LoVo (cell line): ENCODE results near the gene TIMELESS.
"Not testable (repeated sequence)": the region's sequence is repeated elsewhere in the genome, so short reads cannot be mapped to it uniquely, and the experiment has no call there.

ENCODE experiments used
- DNase-seq: peaks from one replicate; pipeline ENCODE4 v3.0.0-alpha.2; 2016; ENCODE audit warnings: low spot score

TIMELESS gene

DNA sequence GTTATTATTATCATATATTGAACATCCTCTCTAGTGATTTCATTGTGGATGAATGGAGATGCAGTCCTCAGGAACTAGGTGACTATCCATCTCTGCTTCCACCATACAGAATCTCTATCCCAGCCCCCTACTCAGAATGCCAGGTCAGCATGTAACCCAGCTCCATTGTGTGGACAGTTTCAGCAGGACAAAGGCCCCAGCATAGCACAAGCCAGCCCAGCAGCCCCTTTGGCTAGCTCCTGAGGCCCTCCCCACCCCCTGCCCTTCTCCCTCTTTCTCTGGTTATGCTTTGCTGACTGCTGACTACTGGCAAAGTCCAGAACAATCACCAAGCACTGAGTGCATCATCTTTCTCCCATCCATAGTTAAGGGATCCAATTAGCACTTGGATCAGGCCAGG lies 13.3 kb upstream of the TIMELESS start:
- no peak for DNase-seq

DNA sequence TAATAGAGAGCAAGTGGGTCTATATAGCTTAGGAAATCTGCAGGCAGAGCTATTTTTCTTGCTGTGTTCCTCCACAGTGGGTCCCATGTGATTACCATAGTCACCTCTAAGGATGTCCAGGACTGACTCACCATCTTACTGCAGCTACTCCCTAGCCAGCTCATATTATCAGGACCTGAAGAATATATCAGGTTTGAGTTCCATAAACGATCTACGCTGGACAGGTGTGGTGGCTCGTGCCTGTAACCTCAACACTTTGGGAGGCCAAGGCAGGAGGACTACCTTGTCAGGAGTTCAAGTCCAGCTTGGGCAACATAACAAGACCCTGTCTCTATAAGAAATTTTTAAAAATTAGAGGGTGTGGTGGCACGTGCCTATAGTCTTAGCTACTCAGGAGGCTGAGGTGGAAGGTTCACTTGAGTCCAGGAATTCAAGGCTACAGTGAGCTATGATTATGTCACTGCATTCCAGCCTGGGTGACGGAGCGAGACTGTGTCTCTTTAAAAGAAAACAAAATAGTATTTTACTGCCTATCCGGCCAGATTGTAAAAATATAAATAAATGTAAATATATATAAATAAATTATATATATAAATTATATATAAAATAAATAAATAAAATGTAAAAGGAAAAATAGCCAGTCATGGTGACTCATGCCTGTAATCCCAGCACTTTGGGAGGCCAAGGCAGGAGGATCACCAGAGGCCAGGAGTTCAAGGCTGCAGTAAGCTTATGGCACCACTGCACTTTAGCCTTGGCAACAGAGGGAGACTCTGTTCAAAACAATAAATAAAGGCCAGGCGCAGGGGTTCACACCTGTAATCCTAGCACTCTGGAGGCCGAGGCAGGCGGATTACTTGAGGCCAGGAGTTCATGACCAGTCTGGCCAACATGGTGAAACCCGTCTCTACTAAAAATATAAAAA lies 12.3 kb upstream of the TIMELESS start:
- no peak for DNase-seq

DNA sequence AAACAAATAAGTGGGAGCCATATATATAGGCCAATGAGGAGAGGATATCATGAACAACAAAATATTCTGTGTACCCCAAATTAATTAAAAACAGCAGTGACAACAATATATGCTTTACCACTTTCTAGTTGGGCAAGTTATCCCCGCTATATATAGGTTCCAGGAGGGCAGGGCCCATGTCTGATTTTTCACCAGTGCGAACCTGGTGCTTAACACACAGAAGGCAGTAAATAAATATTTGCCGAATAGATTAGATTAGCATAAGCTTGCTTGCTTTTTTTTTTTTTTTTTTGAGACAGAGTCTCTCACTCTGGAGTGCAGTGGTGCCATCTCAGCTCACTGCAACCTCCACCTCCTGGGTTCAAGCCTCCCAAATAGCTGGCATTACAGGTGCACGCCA lies 8.6 kb upstream of the TIMELESS start:
- no peak for DNase-seq

DNA sequence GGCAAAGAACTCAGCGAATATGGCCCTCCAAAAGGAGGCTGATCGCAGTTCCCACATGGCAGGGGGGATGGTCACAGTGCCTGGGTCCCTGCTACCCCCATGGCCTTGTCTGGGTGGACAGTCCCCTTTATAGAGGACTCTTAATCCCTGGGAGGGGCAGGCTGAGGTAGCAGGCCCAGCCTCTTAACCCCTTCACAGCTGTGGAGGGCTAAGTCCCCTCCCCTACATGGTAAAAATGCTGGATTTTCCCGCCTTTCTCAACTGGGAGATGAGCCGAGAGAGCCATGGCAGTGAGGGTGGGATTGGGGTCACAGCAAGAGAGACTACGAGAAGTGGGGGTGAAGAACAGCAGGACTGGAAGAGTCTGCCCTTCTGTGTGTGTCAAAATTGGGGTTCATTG lies 5.3 kb upstream of the TIMELESS start, which contains the start of gene MIP:
Gene MIP (minus strand): TSS at position 101 of the 400 bp plus-strand sequence. CDS start 44 bp downstream, at position 57.
- DNase-seq, result no peak

DNA sequence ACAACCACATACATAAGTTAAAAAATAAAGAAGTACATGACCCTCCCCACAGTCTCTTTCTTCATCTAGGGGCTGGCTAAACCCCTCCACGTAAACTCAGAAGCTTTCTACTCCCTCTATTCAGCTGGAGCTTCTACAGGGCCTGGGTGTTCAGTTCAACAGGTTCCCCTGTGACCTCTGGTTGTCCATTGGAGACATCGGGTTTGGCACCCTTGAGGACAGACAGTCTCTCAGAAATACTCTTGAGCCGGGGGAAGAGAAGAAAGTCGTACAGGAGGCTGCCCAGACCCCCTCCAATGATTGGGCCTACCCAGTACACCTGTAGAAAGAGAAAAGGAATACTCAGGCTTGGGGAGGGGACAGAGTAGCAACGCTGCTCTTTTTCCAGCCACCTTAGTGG lies 1.9 kb upstream of the TIMELESS start:
- no peak for DNase-seq

DNA sequence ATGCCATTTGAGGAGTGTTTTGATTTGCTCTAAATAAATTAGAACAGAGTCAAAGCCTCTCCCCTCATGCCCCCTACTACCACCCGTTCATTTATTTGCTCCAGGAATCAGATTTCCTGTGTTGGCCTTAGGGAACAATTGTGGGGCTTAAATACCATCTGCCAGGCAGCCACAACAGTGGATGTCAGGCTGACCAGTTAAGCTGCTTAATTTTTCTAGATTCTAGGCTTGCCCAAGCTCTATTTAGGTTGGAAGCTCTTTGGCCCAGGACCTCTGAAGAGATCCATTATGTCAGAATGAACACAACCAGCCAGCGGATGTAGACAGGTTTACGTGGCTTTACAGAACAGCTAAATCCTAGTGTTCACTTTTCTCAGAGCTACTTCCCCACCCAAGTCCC lies 1.0 kb upstream of the TIMELESS start:
- DNase-seq, result no peak

DNA sequence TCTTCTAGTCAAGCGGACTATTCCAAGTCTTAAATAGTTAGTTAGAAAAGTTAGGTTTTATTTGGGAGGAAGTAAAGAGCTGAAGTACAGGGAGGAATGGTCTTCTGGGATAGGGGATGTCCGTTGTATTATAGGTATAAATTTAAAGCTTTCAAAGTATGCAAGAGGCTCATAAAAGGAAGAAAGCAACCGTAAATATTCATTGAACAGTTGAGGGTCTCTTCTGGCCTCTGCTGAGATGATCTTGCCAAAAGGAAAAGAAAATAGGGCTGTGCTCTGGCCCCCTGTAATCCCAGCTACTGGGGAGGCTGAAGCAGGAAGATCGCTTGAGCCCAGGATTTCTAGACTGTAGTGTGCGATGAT lies 377 bp upstream of the TIMELESS start:
- no peak for DNase-seq

DNA sequence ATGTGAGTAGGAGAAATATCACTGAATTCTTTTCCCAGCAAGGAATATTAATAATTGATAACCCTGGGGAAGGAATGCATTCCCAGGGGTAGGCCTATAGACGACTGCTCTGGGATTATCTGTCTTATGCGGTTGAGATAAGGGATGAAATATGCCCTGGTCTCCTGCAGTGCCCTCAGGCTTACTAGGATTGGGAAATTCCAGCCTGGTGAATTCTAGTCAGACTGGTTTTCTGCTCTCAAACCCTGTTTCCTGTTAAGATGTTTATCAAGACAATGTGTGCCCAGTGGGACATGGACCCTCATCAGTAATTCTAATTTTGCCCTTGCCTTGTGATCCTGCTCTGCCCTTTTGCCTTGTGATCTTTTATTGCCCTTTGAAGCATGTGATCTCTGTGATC lies 6.0 kb downstream of the TIMELESS start:
- not testable (repeated sequence) for DNase-seq

DNA sequence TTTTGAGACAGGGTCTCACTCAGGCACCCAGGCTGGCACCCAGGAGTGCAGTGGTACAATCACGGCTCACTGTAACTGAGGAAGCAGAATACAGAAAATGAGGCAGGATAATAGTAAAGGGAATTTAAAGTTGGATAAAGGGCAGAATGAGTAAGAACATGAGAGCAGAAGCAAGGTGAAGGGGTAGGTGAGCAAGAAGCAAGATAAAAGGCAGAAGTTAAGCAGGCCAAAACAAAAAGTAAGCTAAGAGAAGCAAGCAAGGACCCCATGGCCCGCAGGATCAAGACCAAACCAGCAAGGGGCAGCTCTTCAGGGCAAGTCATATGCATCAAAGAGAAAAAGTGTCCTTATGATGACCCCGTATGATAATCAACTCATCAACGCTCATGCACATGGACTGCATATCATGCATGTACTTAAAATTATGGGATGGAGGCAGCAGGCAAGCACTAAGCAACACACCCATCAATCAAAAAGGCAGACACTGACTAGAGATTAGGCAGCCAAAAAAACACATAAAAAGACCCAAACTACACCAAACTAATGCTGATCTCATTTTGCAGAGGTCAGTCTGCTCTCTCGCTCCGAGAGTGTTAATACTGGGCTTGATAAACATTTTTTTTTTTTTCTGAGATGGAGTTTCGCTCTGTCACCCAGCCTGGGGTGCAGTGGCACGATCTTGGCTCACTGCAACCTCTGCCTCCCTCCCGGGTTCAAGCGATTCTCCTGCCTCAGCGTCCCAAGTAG lies 11.6 kb downstream of the TIMELESS start:
- DNase-seq, result no peak

DNA sequence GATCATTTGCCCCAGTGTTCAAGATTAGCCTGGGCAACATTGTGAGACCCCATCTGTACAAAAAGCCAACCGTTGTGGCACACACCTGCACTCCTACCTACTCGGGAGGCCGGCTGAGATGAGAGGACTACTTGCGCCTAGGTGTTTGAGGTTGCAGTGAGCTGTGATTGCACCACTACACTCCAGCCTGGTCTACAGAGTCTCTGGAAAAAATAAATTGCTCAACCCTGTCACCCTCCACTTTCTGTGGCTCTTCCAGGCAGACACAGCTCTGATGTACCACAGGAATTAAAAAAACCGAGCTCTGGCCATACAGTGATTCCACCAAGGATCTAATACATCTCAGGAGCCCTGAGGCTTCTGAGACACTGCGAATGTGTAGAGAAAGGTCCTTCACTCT lies 14.4 kb downstream of the TIMELESS start:
- DNase-seq, result no peak

DNA sequence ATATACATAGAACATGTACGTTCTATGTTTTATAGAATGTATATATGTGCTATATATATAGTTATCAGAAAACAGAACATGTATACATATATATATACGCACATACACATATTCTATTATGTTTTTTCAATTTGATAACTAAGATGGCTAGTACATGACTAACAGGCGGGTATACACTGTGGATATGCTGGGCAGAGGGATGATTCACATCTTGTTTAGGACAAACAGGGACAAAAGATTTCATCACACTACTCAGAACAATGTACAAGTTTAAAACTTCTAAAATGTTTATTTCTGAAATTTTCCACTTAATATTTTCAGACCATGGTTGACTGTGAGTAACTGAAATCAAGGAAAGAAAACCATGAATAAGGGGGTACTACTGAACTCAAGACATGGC lies 17.4 kb downstream of the TIMELESS start:
- no peak for DNase-seq

DNA sequence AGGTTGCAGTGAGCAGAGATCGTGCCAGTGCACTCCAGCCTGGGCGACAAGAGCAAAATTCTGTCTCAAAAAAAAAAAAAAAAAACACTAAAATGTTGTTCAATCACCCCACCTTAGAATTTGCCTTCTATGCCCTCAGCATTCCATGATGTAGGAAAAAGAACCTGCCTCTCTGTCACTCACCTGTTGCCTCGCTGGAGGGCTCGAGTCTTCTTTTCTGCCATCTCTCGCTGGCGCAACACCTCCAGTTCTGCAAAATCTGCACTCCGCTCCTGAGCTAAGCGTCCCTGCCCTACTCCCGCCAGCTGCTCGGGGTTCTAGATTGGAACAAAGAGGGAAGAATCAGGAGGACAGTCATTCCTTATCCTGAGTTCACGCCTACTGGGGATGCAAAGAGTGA lies 17.9 kb downstream of the TIMELESS start:
- no peak for DNase-seq

DNA sequence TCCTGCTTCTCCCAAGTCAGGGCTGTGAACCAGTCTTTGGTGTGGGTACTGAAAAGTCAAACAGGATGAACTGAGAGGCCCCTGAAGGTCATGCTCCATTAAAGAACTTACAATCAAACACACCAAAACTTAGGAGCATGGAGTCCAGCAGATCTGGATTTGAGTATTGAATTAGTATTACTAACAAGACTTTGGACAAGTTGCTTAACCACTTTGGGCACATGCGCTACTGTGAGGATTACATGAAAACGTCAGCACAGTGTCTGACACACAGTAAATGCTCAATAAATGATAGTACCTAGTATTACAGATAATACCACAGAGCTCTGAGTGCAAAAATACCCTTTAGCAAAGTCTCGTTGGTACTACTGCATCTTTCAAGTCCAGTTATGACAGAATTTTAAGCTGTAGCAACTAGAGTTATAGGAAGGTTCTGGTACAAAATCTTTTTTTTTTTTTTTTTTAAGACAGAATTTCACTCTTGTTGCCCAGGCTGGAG lies 23.2 kb downstream of the TIMELESS start:
- DNase-seq, result no peak

DNA sequence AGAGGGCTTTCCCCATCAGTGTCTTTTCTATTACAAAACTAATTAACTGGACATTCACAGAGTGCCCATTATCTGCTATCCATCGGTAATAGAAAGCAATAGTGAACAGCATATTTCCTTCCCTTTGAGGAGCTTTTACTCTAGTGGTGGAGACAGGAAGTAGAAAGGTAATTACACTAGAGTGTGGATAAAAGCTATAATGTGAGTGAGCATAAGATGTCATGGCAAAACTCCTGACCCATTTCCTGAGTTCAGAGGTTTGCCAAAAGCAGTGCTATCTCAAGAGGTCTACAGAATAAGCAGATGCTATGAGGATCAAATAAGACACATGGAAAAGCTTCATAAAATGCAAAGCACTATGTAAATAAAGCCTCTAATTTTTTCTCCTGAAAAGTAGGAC lies 24.0 kb downstream of the TIMELESS start:
- DNase-seq, result no peak

DNA sequence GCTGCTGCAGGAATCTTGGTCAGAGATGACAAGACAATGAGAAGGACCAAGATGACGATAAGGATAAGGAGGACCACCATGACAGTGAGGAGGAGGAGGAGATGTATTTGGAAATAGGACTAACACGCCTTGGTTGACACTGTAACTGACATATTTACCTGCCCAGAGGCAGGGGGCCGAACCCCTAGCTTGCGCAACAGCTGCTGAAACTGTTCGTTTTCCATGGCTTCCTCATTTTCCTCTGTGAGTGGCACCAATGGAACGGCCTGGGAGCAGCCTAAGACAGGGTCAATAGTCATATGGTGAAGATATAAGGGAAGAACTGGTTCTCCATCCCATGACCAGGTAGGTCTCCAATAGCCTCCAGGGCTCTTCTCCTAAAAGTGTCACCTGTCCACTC lies 28.8 kb downstream of the TIMELESS start:
- DNase-seq, result no peak

DNA sequence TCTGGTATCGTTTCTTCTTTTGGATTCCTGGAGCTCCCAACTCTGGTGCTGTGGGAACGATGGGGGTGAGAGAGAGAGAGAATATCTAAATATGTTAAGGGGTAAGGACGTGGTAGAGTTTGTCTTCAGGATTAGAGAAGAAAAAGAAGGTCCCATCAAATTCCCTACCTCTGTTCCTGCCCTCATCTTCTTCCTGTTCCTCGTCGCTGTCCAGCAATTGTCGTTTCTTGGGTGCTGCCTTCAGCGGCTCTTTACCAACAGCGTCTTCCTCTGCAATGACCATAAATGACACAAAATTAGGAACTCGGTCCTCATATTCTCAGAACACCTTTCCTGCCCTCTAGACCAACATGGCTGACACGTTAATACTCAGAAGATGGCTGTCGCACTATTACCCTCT lies 31.5 kb downstream of the TIMELESS start:
- DNase-seq, result no peak

DNA sequence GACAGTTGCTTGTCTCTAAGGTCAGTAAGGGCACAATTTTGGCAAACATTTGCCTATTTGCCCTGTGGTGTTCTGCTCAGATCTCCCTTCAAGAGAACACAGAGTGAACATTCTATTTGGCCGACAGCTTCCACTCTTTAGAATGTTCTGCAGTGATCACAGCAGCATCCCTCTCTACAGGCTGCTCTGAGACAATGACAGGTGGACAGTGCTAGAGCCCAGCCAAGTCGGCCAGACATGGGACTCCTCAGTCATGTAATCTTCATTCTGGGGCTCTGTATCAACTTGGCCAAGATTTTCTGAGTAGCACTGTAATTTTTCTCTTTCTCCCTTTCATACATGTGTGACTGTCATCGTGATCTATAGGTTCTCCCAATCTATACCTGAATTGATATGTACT lies 34.8 kb downstream of the TIMELESS start:
- DNase-seq, result no peak

DNA sequence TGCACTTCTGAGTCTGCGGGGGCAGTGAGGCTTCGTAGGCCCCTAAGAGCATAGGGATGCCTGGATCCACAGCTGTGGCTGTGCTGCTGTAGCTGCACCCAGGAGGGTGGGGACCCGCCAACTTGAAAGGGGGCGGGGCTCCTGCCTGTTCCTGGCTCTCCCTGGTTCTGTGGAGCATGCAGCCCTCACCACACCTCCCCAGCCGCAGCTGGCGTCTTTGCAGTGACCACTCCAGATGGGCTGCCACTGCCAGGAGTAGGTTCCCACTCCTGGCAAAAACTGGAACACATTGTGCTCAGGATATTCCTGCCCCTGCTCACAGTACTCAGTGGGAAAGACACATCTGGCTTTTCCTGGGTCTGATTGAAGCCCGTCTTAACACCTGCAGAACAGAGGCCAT lies 35.8 kb downstream of the TIMELESS start:
- DNase-seq, result no peak

DNA sequence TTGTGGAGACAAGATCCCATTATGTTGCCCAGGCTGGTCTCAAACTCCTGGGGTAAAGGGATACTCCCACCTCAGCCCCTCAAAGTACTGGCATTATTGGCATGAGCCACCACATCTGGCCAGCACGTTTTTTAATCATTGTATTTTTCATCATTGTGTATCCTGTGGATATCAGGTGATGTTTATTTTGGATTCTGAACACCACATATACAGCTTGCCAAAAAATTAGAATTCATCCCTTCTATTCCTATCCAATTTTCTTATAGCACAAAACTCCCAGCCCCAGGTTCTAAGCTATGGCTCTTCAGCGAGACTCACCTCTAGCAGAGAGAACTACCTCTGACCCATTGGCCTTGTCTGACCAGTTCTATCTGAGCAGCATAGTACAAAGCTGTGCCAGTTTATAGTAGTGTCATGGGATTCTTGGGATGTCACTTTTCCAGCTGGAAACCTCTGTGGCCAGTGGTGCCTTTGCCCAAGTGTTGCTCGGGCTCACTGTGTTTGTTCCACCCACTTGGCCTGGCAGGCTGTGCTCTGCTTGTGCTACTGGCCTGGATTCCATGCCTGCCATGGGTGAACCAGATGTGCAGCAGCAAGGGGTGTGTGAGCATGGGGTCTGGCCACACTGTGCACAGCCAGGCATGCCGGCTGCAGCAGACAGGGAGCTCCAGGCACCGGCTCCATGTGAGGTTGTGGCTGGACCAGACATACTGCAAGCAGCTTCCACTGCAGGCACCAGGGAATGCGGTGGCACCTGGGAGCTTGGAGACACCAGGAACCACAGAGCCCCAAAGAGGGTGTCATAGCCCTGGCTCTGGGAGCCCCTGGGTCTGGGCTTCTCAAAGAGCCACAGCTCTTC lies 37.2 kb downstream of the TIMELESS start:
- no peak for DNase-seq

DNA sequence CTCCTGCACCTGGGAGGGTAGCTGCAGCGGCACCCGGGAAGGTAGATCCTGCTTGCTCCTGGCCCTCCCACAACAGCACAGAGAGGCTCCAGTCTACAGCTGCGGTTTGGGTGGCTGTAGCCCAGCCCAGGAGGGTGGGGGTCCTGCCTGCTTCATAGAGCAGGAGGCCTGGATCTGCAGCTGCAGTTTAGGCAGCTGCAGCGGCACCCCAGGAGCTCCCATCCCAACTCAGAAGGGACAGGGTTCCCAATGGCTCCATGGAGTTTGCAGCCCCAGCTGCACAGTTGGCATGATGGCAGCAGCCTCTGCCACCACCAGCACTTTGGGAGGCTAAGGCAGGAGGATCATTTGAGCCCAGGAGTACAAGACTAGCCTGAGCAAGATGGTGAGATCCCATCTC lies 38.5 kb downstream of the TIMELESS start:
- no peak for DNase-seq

DNA sequence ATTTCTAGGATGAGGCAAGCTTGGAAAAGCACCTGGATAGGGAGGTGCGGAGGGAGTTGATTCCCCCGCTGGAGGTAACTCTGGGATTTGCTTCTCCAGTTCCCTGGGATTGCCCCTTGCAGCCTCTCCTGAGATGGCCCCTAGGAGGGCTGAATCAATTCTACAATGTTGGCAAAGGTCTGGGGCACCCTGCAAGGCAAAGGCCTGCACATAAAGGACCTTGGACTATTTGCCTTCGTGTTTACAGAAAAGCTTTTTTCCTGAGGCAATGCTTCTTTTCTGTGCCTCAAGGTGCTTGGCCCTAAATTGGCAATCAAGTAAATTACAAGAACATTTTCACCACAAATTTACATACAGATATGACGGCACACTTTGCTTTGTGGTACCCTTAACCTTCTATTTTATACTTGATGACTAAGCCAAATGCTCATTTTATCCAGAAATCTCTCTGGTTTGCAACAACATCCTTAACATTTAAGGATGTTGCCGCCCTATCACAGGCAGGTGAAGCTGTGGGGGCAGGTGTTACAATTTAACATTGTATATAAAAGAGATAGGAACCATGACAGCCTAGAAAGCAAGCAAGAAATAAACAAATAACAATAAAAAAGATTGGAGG lies 40.3 kb downstream of the TIMELESS start:
- no peak for DNase-seq

DNA sequence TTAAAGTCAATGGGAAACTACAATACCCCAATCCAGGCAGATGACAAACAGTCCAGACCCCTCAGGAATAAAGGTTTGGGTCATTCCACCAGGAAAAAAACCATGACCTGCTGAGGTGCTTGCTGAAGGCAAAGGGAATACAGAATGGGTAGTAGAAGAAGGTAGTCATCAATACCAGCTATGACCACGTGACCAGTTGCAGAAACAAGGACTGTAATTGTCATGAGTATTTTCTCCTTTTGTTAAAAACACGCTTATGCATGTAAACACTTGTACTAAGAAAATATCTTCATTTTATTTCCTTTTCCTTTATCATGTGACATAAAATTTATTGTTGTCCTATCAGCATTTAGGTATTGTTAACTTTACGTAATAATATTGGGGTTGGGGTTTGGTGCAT lies 45.0 kb downstream of the TIMELESS start:
- not testable (repeated sequence) for DNase-seq
